ENCODE results near the gene ENG. TPM values are rescaled to one million over a fixed set of nuclear protein-coding genes. Genes with fewer than 3 reads are reported as not detected.

Gene ENG
- total RNA-seq, 1 experiment from 2014 or later: not detected

- no peaks in the 10 kb centered on the region for H3K9me2 ChIP-seq (replicated peaks; ENCODE audit: insufficient read depth, low read length)
- H3K79me2 ChIP-seq (ENCODE audit: low read length): no peaks in the 10 kb centered on the region
- H3K36me3 ChIP-seq (ENCODE audit: insufficient read depth, low read length): no peaks in the 10 kb centered on the region
- H2AFZ ChIP-seq (ENCODE audit: low read length): no peak overlapping the region
- H3K9ac ChIP-seq (ENCODE audit: low read length): no peak overlapping the region
- no peak overlapping the region for H3K4me2 ChIP-seq (ENCODE audit: low read depth, low read length, poor library complexity, severe bottlenecking)
- no peaks in the 10 kb centered on the region for H3K27me3 ChIP-seq (ENCODE audit: low read length)
- H3K4me3 ChIP-seq (ENCODE audit: low read length): no peak overlapping the region
- no peaks in the 10 kb centered on the region for H4K20me1 ChIP-seq (ENCODE audit: insufficient read depth, low read depth, low read length)
- H3K9me3 ChIP-seq (ENCODE audit: low read length): no peaks in the 10 kb centered on the region
- no peak for DNase-seq
- H3K27ac ChIP-seq (ENCODE audit: low read length): no peak overlapping the region
- H3K4me1 ChIP-seq (ENCODE audit: low read length): 0 out of 2 replicates have a peak, but pooled peaks cover 2% of the 10 kb centered on the region
These were observed 21.7 kb upstream of the ENG start for GRCh38 chr9:127876026-127876763.

GRCh38 chr9:127875306-127875966 lies 21.0 kb upstream of the ENG start:
- Histone ChIP-seq H3K79me2 (ENCODE audit: low read length) (no peaks in the 10 kb centered on the region), H4K20me1 (ENCODE audit: insufficient read depth, low read depth, low read length) (no peaks in the 10 kb centered on the region), H3K4me3 (ENCODE audit: low read length) (no peak overlapping the region), H3K9ac (ENCODE audit: low read length) (no peak overlapping the region), H2AFZ (ENCODE audit: low read length) (no peak overlapping the region), H3K27ac (ENCODE audit: low read length) (no peak overlapping the region), H3K4me1 (ENCODE audit: low read length) (0 out of 2 replicates have a peak, but pooled peaks cover 2% of the 10 kb centered on the region), H3K4me2 (ENCODE audit: low read depth, low read length, poor library complexity, severe bottlenecking) (no peak overlapping the region), H3K9me2 (replicated peaks; ENCODE audit: insufficient read depth, low read length) (no peaks in the 10 kb centered on the region), H3K9me3 (ENCODE audit: low read length) (no peaks in the 10 kb centered on the region), H3K36me3 (ENCODE audit: insufficient read depth, low read length) (no peaks in the 10 kb centered on the region), H3K27me3 (ENCODE audit: low read length) (no peaks in the 10 kb centered on the region)
- DNase-seq: no peak

DNA sequence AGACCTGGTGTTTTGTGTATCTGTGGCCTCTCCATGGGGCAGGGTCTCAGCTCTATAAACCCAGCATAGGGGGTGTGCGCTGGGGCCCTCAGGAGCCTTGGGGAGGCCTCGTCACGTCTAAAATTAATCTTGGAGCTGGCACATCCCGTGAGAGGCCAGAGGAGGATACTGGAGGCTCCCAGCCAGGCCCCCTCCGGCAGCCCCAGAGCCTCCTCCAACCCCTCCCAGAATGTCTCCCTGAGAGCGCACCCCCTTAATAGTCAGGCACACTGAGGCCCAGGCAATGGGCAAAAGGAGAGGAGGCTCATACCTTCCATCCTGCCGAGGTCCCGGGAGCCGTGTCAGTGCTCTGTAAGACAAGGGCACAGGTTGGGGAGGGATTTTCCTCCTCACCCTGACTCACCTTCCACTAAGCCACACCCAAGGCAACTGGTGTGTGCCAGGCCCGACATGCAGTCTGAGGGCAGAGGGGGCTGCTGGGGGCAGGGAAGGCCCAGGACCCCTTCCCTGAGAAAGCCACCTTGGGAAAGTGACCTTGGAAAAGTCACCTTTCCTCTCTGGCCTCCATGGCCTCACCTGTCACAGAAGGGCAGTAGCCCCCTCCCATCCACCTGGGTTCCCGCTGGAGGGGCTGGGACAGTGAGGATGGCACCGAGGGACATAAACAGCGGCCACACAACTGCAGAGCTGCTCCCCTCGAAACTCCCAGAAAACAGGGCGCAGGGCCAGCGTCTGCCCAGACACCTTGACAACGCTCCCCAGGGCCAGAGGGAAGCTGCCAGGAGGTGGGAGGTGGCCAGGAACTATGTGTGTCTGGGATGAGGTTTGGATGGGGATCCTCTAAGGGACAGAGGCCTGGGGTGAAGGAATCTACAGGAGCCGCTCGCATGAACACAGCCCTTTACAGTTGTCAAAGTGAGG lies 20.1 kb upstream of the ENG start:
- Histone ChIP-seq H3K27me3 (ENCODE audit: low read length) (no peaks in the 10 kb centered on the region), H4K20me1 (ENCODE audit: insufficient read depth, low read depth, low read length) (no peaks in the 10 kb centered on the region), H3K79me2 (ENCODE audit: low read length) (no peaks in the 10 kb centered on the region), H3K4me2 (ENCODE audit: low read depth, low read length, poor library complexity, severe bottlenecking) (no peak overlapping the region), H3K9me2 (replicated peaks; ENCODE audit: insufficient read depth, low read length) (no peaks in the 10 kb centered on the region), H3K36me3 (ENCODE audit: insufficient read depth, low read length) (no peaks in the 10 kb centered on the region), H3K9ac (ENCODE audit: low read length) (no peak overlapping the region), H3K4me1 (ENCODE audit: low read length) (0 out of 2 replicates have a peak, but pooled peaks cover 2% of the 10 kb centered on the region), H3K27ac (ENCODE audit: low read length) (no peak overlapping the region), H3K4me3 (ENCODE audit: low read length) (no peak overlapping the region), H2AFZ (ENCODE audit: low read length) (no peak overlapping the region), H3K9me3 (ENCODE audit: low read length) (no peaks in the 10 kb centered on the region)
- DNase-seq: no peak

DNA sequence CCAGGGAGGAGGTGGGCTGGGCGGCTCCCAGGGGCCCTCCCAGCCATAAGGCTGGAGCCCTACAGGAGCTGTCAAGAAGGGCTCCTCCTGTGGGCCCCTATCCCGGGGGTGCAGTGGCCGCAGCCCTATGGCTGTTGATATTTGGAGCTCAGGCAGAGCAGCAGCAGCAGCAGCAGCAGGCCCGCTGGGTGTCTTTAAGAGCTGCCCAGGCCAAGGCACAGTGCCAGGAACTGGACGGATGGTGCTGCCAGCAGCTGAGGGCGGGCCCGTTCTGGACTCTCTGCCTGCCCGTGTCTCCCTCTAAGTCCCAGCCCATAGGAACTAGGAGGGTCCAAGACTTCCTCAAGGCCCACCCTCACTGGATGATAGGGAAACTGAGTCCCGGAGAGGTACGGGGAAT lies 19.4 kb upstream of the ENG start:
- no peak overlapping the region for H3K4me3 ChIP-seq (ENCODE audit: low read length)

DNA sequence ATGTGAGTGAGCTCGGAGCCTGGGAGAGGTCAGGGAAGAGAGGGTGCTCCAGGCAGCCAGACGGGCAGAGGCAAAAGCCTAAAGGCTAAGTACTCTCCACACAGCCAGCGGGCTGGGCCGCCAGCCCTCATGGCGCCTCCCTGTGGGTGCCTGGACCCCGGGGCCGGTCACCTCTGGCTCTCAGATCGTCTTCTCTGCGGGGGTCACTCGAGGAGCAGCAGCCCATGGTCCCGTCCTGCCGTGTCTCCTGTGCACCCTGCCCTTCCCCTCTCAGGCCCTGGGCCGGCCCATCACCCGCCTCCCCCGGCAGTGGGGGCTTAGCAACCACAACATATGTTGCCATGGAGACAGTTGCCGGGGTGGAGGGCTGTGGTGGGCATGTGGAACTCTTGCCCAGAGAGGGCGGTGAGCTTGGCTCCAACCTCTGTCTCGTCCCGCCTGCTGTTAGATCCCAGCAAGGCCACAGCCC lies 18.8 kb upstream of the ENG start:
- no peak for DNase-seq
- no peaks in the 10 kb centered on the region for H3K4me1 ChIP-seq (ENCODE audit: low read length)

More for the DNA sequence above, 19.4 kb upstream of the ENG start:
- no peaks in the 10 kb centered on the region for H4K20me1 ChIP-seq (ENCODE audit: insufficient read depth, low read depth, low read length)
- H3K9me2 ChIP-seq (replicated peaks; ENCODE audit: insufficient read depth, low read length): no peaks in the 10 kb centered on the region
- no peaks in the 10 kb centered on the region for H3K27me3 ChIP-seq (ENCODE audit: low read length)
- no peaks in the 10 kb centered on the region for H3K36me3 ChIP-seq (ENCODE audit: insufficient read depth, low read length)
- H3K9ac ChIP-seq (ENCODE audit: low read length): no peak overlapping the region
- H3K27ac ChIP-seq (ENCODE audit: low read length): no peak overlapping the region
- H3K9me3 ChIP-seq (ENCODE audit: low read length): no peaks in the 10 kb centered on the region
- H3K4me2 ChIP-seq (ENCODE audit: low read depth, low read length, poor library complexity, severe bottlenecking): no peak overlapping the region
- H3K4me1 ChIP-seq (ENCODE audit: low read length): 0 out of 2 replicates have a peak, but pooled peaks cover under 1% of the 10 kb centered on the region
- H2AFZ ChIP-seq (ENCODE audit: low read length): no peak overlapping the region
- DNase-seq: no peak
- H3K79me2 ChIP-seq (ENCODE audit: low read length): no peaks in the 10 kb centered on the region

GRCh38 chr9:127872369-127873222 lies 18.1 kb upstream of the ENG start:
- no peaks in the 10 kb centered on the region for H3K4me1 ChIP-seq (ENCODE audit: low read length)
- H3K9ac ChIP-seq (ENCODE audit: low read length): no peak overlapping the region
- H3K9me2 ChIP-seq (replicated peaks; ENCODE audit: insufficient read depth, low read length): no peaks in the 10 kb centered on the region
- DNase-seq: no peak
- no peaks in the 10 kb centered on the region for H3K27me3 ChIP-seq (ENCODE audit: low read length)
- H3K79me2 ChIP-seq (ENCODE audit: low read length): no peaks in the 10 kb centered on the region
- no peak overlapping the region for H3K4me2 ChIP-seq (ENCODE audit: low read depth, low read length, poor library complexity, severe bottlenecking)
- no peak overlapping the region for H2AFZ ChIP-seq (ENCODE audit: low read length)
- H3K9me3 ChIP-seq (ENCODE audit: low read length): no peaks in the 10 kb centered on the region
- no peak overlapping the region for H3K4me3 ChIP-seq (ENCODE audit: low read length)
- H4K20me1 ChIP-seq (ENCODE audit: insufficient read depth, low read depth, low read length): no peaks in the 10 kb centered on the region
- H3K36me3 ChIP-seq (ENCODE audit: insufficient read depth, low read length): no peaks in the 10 kb centered on the region
- no peak overlapping the region for H3K27ac ChIP-seq (ENCODE audit: low read length)

More for the DNA sequence above, 18.8 kb upstream of the ENG start:
- Histone ChIP-seq H3K79me2 (ENCODE audit: low read length) (no peaks in the 10 kb centered on the region), H3K36me3 (ENCODE audit: insufficient read depth, low read length) (no peaks in the 10 kb centered on the region), H3K27me3 (ENCODE audit: low read length) (no peaks in the 10 kb centered on the region), H3K4me3 (ENCODE audit: low read length) (no peak overlapping the region), H3K9me3 (ENCODE audit: low read length) (no peaks in the 10 kb centered on the region), H2AFZ (ENCODE audit: low read length) (no peak overlapping the region), H3K4me2 (ENCODE audit: low read depth, low read length, poor library complexity, severe bottlenecking) (no peak overlapping the region), H4K20me1 (ENCODE audit: insufficient read depth, low read depth, low read length) (no peaks in the 10 kb centered on the region), H3K27ac (ENCODE audit: low read length) (no peak overlapping the region), H3K9me2 (replicated peaks; ENCODE audit: insufficient read depth, low read length) (no peaks in the 10 kb centered on the region), H3K9ac (ENCODE audit: low read length) (no peak overlapping the region)

- Histone ChIP-seq H3K27me3 (ENCODE audit: low read length) (no peaks in the 10 kb centered on the region), H3K4me2 (ENCODE audit: low read depth, low read length, poor library complexity, severe bottlenecking) (no peak overlapping the region), H3K79me2 (ENCODE audit: low read length) (no peaks in the 10 kb centered on the region), H4K20me1 (ENCODE audit: insufficient read depth, low read depth, low read length) (no peaks in the 10 kb centered on the region), H3K9me3 (ENCODE audit: low read length) (no peaks in the 10 kb centered on the region), H3K4me3 (ENCODE audit: low read length) (no peak overlapping the region), H3K9ac (ENCODE audit: low read length) (no peak overlapping the region), H3K9me2 (replicated peaks; ENCODE audit: insufficient read depth, low read length) (no peaks in the 10 kb centered on the region), H3K36me3 (ENCODE audit: insufficient read depth, low read length) (no peaks in the 10 kb centered on the region), H2AFZ (ENCODE audit: low read length) (no peak overlapping the region), H3K27ac (ENCODE audit: low read length) (no peak overlapping the region), H3K4me1 (ENCODE audit: low read length) (no peaks in the 10 kb centered on the region)
- no peak for DNase-seq
These were observed 17.1 kb upstream of the ENG start for GRCh38 chr9:127871531-127871930.
